IMR-90 (cell line): ENCODE results near the gene PIK3C3. TPM values are rescaled to one million over a fixed set of nuclear protein-coding genes. Genes with fewer than 3 reads are reported as not detected.

Experiments
- ATAC-seq: fragments of 200-7000 bp; cut with Tn5 transposase; 2 replicates; pipeline ENCODE4 v1.9.1; 2020; ENCODE audit warnings: low read depth, mild to moderate bottlenecking, moderate library complexity
- BruUV-seq: library from RNA; stranded (reverse); fragments of 400-500 nt; replicated peaks from 2 replicates; lab custom pipeline; 2021; lab: Mats Ljungman, UMichigan
- CTCF ChIA-PET: fragments of 300-600 bp; formaldehyde crosslinking; extraction: SDS; loops from one replicate; lab custom pipeline; 2021; ENCODE audit warnings: antibody characterized with exemption; lab: Yijun Ruan, JAX
- POLR2A ChIA-PET: fragments of 300-600 bp; sonication (Branson Sonifier 250); formaldehyde crosslinking; loops from one replicate; lab custom pipeline; 2022; ENCODE audit warnings: antibody characterized with exemption; ENCODE audit not compliant: unreplicated experiment; lab: Charles Lee
- DNase-seq: peaks from one replicate; pipeline ENCODE4 v3.0.0; 2013
- H2AFZ ChIP-seq: replicated peaks from 2 replicates; pipeline ENCODE3; 2013; ENCODE audit warnings: low read length, mild to moderate bottlenecking; ENCODE audit not compliant: poor library complexity
- H2AK5ac ChIP-seq: 2 replicates; pipeline ENCODE4 v1.6.1; 2013; ENCODE audit warnings: low read depth, low read length, inconsistent platforms
- H2AK9ac ChIP-seq: replicated peaks from 2 replicates; pipeline ENCODE3; 2013; ENCODE audit warnings: mild to moderate bottlenecking, low read depth, low read length, moderate library complexity; ENCODE audit not compliant: poor library complexity
- H2BK120ac ChIP-seq: 2 replicates; pipeline ENCODE4 v1.6.1; 2013; ENCODE audit warnings: low read depth, low read length, inconsistent platforms
- H2BK15ac ChIP-seq: 3 replicates; pipeline ENCODE4 v1.6.1; 2013; ENCODE audit warnings: low read depth, low read length, inconsistent platforms
- H2BK20ac ChIP-seq: 2 replicates; pipeline ENCODE4 v1.6.1; 2013; ENCODE audit warnings: low read depth, mild to moderate bottlenecking, inconsistent platforms, low read length, moderate library complexity
- H2BK5ac ChIP-seq: 2 replicates; pipeline ENCODE4 v1.6.1; 2013; ENCODE audit warnings: mild to moderate bottlenecking, low read depth, low read length, inconsistent platforms; ENCODE audit not compliant: poor library complexity, severe bottlenecking
- H3K14ac ChIP-seq: replicated peaks from 2 replicates; pipeline ENCODE4 v1.6.1; 2013; ENCODE audit warnings: low read depth, low read length, inconsistent platforms
- H3K18ac ChIP-seq: 2 replicates; pipeline ENCODE4 v1.6.1; 2013; ENCODE audit warnings: low read depth, low read length, control low read depth
- H3K23ac ChIP-seq: 2 replicates; pipeline ENCODE4 v1.6.1; 2013; ENCODE audit warnings: low read depth, low read length, inconsistent platforms
- H3K27ac ChIP-seq: 2 replicates; pipeline ENCODE4 v1.5.1; 2013; ENCODE audit warnings: mild to moderate bottlenecking, control low read depth, low read length; ENCODE audit not compliant: insufficient read depth
- H3K27me3 ChIP-seq: 2 replicates; pipeline ENCODE4 v1.6.1; 2013; ENCODE audit warnings: low read length; ENCODE audit not compliant: control insufficient read depth, insufficient read depth
- H3K36me3 ChIP-seq: 2 replicates; pipeline ENCODE4 v1.6.1; 2013; ENCODE audit warnings: low read length, mixed read lengths; ENCODE audit not compliant: control insufficient read depth, insufficient read depth
- H3K4ac ChIP-seq: 2 replicates; pipeline ENCODE4 v1.6.1; 2013; ENCODE audit warnings: low read depth, low read length, inconsistent platforms
- H3K4me1 ChIP-seq: 2 replicates; pipeline ENCODE4 v1.6.1; 2013; ENCODE audit warnings: low read length, mixed read lengths; ENCODE audit not compliant: control insufficient read depth, insufficient read depth
- H3K4me2 ChIP-seq: 2 replicates; pipeline ENCODE4 v1.6.1; 2013; ENCODE audit warnings: low read depth, mild to moderate bottlenecking, control low read depth, low read length, moderate library complexity
- H3K4me3 ChIP-seq: 2 replicates; pipeline ENCODE4 v1.5.1; 2013; ENCODE audit warnings: low read depth, mild to moderate bottlenecking, control low read depth, low read length, moderate library complexity; ENCODE audit not compliant: insufficient read depth
- H3K56ac ChIP-seq: 2 replicates; pipeline ENCODE4 v1.6.1; 2013; ENCODE audit warnings: low read length, inconsistent platforms; ENCODE audit not compliant: insufficient read depth; ENCODE audit errors: extremely low read depth
- H3K79me1 ChIP-seq, 2 experiments: 2 replicates each; pipeline ENCODE4 v1.6.1; 2013; ENCODE audit warnings: low read length in 2 of 2, inconsistent platforms in 1 of 2, low read depth in 1 of 2
- H3K9ac ChIP-seq: 2 replicates; pipeline ENCODE4 v1.6.1; 2013; ENCODE audit warnings: low read depth, low read length, control low read depth
- H3K9me1 ChIP-seq: 2 replicates; pipeline ENCODE4 v1.6.1; 2013; ENCODE audit warnings: low read length, inconsistent platforms; ENCODE audit not compliant: insufficient read depth
- H3K9me3 ChIP-seq: 2 replicates; pipeline ENCODE4 v1.6.1; 2013; ENCODE audit warnings: low read length; ENCODE audit not compliant: control insufficient read depth, insufficient read depth
- H4K20me1 ChIP-seq: 2 replicates; pipeline ENCODE4 v1.6.1; 2013; ENCODE audit warnings: low read length, inconsistent platforms; ENCODE audit not compliant: insufficient read depth
- H4K5ac ChIP-seq: 2 replicates; pipeline ENCODE4 v1.6.1; 2013; ENCODE audit warnings: mild to moderate bottlenecking, low read depth, low read length, control low read depth
- H4K8ac ChIP-seq, 2 experiments: 2 replicates each; pipeline ENCODE4 v1.6.1; 2013; ENCODE audit warnings: low read depth in 2 of 2, low read length in 2 of 2, control low read depth in 1 of 2, inconsistent platforms in 1 of 2
- H4K91ac ChIP-seq: 2 replicates; pipeline ENCODE4 v1.6.1; 2013; ENCODE audit warnings: low read depth, low read length, inconsistent platforms; ENCODE audit not compliant: insufficient read depth
- BHLHE40 ChIP-seq: fragments of 150-350 bp; IDR thresholded peaks from 2 replicates; pipeline ENCODE4 v1.6.1; 2016; ENCODE audit warnings: mild to moderate bottlenecking, low read depth, low read length
- CHD1 ChIP-seq: IDR thresholded peaks from 2 replicates; pipeline ENCODE4 v1.6.1; 2012; ENCODE audit warnings: low read depth, low read length, improper control_type of control experiment
- MAZ ChIP-seq: IDR thresholded peaks from 2 replicates; pipeline ENCODE4 v1.6.1; 2012; ENCODE audit warnings: low read depth, mild to moderate bottlenecking, low read length, improper control_type of control experiment, moderate library complexity, borderline replicate concordance
- MXI1 ChIP-seq: IDR thresholded peaks from 2 replicates; pipeline ENCODE4 v1.6.1; 2012; ENCODE audit warnings: low read depth, mild to moderate bottlenecking, low read length, moderate library complexity, borderline replicate concordance
- POLR2A ChIP-seq: IDR thresholded peaks from 2 replicates; pipeline ENCODE4 v1.6.1; 2012; ENCODE audit warnings: mild to moderate bottlenecking, low read depth, low read length
- RCOR1 ChIP-seq: IDR thresholded peaks from 2 replicates; pipeline ENCODE4 v1.6.1; 2012; ENCODE audit warnings: mild to moderate bottlenecking, low read length, improper control_type of control experiment; ENCODE audit not compliant: insufficient replicate concordance
- RFX5 ChIP-seq: IDR thresholded peaks from 2 replicates; pipeline ENCODE4 v1.8.0; 2012; ENCODE audit warnings: low read depth, mild to moderate bottlenecking, low read length, moderate library complexity
- whole genome bisulfite sequencing, 2 experiments: methylation state at CpG; one replicate each; pipeline versions ENCODE4 v1.1.5 to v1.1.7; 2013; ENCODE audit warnings: missing lambda C conversion rate in 2 of 2; ENCODE audit not compliant: insufficient read length in 1 of 2; ENCODE audit errors: extremely low coverage in 2 of 2; 5-methylcytosine and 5-hydroxymethylcytosine counted together
- dilution Hi-C: fragments of 300-500 bp; cut with HindIII; formaldehyde crosslinking; loops from one replicate; pipeline ENCODE4 v1.14.3; 2018; ENCODE audit warnings: low sequenced_read_pairs; ENCODE audit not compliant: unreplicated experiment
- in situ Hi-C: fragments of 300-500 bp; cut with MboI; formaldehyde crosslinking; loops from 3 replicates; pipeline ENCODE4 v1.14.3; 2019; ENCODE audit warnings: low sequenced_read_pairs, inconsistent platforms, mixed read lengths
- intact Hi-C: fragments of 100-400 bp; cut with micrococcal nuclease; formaldehyde crosslinking; loops from 2 replicates; pipeline ENCODE4 v1.10.0; 2022
- polyA plus RNA-seq, 3 experiments: library from polyadenylated mRNA; depleted of rRNA; stranded (reverse); fragments of >200 nt; gene quantifications; 2 replicates each; pipeline ENCODE4 v1.2.3, GENCODE V29; 2012; ENCODE audit warnings: low replicate concordance in 1 of 3
- total RNA-seq: library from RNA; depleted of rRNA; stranded (reverse); fragments of >200 nt; gene quantifications from 2 replicates; pipeline ENCODE4 v1.2.3, GENCODE V29; 2012
- TF ChIP-seq, protein P1 (sequence below): conservative IDR thresholded peaks from 2 replicates; pipeline ENCODE4 v1.5.1; 2012; ENCODE audit warnings: mild to moderate bottlenecking, low read depth, low read length, improper control_type of control experiment

Gene PIK3C3
- total and polyA plus RNA-seq, 2 of the 4 experiments (the other 2 are of a cell fraction) = 41.2 to 57.2 TPM

DNA sequence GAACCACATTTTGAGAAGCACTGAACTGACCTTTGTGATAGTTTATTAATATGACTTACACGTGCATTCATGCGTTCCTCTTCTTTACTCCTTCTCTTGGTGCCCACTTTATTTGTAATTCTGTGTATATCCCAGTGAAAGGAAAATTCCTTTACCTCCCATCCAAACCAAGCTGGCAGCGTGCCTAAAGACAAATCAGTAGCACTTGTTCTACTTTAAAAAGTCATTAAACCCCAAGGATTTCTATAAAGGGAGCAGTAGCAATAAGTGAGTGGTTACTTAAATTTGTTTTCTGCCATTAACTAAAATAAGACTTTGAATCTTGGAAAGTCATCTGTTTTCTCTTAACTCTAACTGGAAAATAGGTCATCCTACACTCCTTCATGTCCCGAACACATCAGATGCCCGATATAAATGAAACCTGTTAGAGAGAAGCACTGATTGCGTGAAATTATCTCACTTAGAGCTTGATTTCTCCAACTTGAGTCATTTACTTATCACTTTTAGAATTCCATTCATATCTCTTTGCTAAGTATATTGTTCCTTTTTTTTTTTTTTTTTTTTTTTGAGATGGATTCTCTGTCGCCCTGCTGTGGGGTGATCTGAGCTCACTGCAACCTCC lies 10.7 kb downstream of the PIK3C3 start:
- WGBS, 2 experiments = no CpG with 5 or more reads among the region's 7 CpGs
- Histone ChIP-seq H3K36me3 (peaks cover 22% of the 10 kb centered on the region), H2BK20ac (no peak overlapping the region), H2AFZ (no peak overlapping the region), H4K91ac (no peak overlapping the region), H4K5ac (no peak overlapping the region), H2AK9ac (no peak overlapping the region), H3K18ac (no peak overlapping the region), H3K14ac (no peak overlapping the region), H2BK5ac (no peak overlapping the region), H3K4me1 (peaks cover 7% of the 10 kb centered on the region), H2AK5ac (no peak overlapping the region), H4K8ac (no peak overlapping the region), H3K23ac (no peak overlapping the region), H3K56ac (no peak overlapping the region), H4K20me1 (0 out of 2 replicates have a peak, but pooled peaks cover 5% of the 10 kb centered on the region), H3K27ac (no peak overlapping the region), H2BK15ac (no peak overlapping the region), H3K79me1 (peaks cover 23 to 27% of the 10 kb centered on the region in 2 experiments), H3K4me2 (no peak overlapping the region), H3K4me3 (no peak overlapping the region), H3K9me1 (peaks cover 7% of the 10 kb centered on the region), H3K27me3 (no peaks in the 10 kb centered on the region), H3K4ac (no peak overlapping the region), H2BK120ac (no peak overlapping the region), H3K9ac (no peak overlapping the region), H3K9me3 (no peaks in the 10 kb centered on the region)
- in situ Hi-C loops (no loop called here), intact Hi-C loops (no loop called here), dilution Hi-C loops (no loop called here)
- POLR2A ChIA-PET = no interaction called here
- CTCF ChIA-PET = interaction anchor here (0.6 to 1.1 kb wide), 2 partner anchors 62 to 87 kb away, joined by 3 to 17 read pairs; no protein-coding TSS in a partner anchor
- no TSS peak for BruUV-seq
- DNase-seq (no peak), ATAC-seq (no peak)
- TF ChIP-seq POLR2A (no peak), RCOR1 (no peak), MXI1 (no peak), RFX5 (no peak), BHLHE40 (no peak), CHD1 (no peak), MAZ (no peak)
- TF ChIP-seq, protein P1, sequence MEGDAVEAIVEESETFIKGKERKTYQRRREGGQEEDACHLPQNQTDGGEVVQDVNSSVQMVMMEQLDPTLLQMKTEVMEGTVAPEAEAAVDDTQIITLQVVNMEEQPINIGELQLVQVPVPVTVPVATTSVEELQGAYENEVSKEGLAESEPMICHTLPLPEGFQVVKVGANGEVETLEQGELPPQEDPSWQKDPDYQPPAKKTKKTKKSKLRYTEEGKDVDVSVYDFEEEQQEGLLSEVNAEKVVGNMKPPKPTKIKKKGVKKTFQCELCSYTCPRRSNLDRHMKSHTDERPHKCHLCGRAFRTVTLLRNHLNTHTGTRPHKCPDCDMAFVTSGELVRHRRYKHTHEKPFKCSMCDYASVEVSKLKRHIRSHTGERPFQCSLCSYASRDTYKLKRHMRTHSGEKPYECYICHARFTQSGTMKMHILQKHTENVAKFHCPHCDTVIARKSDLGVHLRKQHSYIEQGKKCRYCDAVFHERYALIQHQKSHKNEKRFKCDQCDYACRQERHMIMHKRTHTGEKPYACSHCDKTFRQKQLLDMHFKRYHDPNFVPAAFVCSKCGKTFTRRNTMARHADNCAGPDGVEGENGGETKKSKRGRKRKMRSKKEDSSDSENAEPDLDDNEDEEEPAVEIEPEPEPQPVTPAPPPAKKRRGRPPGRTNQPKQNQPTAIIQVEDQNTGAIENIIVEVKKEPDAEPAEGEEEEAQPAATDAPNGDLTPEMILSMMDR = no peak
